ENCODE measurements around the gene APC2.
"Not testable (repeated sequence)": the region's sequence is repeated elsewhere in the genome, so short reads cannot be mapped to it uniquely, and the experiment has no call there.

The APC2 gene

DNA sequence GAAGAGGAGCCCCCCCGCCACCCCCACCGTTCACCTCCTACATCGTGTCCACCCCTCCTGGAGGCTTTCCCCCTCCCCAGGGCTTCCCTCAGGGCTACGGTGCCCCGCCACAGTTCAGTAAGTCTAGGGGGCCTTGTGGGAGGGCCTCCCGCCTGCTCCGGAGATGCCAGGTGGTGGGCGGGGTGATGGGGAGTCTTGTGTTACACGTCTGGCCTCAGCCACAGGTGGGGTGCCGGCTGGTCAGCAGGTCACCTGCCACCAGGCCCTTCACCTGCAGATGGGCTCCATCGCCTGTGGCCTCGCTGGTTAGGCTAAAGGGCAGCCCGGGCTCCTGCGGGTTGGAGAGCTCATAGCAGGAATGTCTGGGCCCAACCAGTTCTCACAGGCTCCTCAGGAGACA, 19.7 kb upstream of the APC2 start:
- DNase-seq: no peak

DNA sequence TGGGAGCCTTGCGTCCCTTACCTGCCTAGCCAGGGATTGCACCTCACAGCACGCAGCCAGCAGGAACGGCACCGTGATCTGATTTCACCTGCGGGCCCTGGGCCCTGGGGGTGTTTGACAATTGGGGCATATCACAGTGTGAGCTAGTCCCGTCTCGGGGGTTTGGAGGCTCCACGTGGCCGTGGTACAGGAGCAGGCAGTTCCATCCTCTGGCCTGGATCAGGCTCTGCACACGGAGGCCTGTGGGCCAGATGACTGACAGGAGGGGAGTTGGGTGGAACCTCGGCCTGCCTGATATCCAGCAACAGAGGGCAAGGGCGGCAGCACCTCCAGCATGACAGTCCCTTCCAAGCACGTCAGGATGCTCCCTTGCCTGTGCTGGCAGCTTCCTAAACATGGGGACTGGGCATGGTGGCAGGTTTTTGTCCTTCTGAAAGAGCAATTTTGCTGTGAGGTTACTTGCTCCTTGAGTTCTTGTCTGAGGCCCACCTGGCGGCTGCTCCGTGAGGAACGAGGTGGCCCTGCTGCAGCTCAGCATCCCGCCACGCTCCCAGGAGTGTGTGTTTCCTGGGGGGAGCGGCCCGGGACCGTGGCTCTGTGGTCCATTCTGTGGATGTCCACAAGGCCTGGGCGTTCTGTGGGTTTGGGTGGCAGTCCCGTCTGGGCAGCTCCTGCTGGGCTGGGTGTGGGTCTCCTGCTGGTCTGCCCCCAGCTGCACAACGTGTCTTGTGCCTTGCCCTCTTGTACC, 18.0 kb upstream of the APC2 start:
- DNase-seq: no peak

DNA sequence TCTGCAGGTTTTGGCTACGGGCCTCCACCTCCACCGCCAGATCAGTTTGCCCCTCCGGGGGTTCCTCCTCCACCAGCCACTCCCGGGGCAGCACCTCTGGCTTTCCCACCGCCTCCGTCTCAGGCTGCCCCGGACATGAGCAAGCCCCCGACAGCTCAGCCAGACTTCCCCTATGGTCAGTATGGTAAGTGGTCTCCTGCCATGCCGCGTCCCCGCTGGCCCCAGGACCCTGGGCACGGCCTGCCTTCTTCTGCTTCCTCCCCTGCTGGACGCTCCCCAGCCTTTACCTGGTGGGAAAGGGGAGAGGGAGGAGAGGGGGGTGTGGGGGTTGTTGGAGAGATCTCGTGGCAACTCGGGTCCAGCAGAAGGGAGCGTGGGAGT, 17.4 kb upstream of the APC2 start:
- no peak for DNase-seq

DNA sequence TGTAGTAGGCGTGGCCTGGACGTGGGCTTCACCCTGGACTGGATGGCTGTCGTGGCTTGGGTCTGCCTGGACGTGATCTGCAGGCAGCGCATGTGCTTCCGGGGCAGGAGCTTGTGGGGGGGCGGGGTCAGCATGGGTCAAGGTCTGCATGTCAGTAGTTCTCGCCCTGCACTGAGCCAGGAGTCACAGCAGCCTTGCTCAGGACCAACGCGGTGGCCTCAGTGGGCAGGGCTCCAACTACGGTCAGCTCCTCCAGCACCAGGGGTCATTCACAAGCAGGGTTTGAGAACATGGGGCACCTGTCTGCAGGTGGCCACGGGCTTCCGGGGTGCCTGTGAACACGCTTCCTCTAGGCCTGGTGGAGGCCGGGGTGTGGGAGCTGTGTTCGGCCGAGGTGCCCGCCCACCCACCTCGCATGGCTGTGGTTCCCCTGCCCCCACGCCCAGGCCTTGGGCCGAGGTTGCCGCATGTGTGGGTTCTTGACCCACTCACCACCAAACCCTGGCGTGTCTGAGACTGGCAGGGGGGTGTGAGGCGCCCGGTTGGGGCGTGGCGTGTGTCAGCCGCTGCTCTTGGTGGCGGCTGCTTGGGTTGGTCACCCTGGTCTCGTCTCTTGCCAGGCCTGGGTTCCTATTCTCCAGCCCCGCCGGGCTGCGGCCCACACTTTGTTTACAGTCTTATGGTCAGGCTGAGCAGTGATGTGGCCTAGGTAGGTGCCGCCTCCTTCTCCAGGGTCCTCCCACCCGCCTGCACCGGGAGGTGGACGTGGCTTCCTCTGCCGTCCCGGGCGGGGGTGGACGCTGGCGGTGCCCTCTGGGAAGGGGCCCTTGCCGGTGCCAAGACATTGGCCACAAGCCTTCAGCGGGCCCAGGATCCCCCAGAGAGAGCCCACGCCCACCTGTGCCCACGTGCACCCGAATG, 16.5 kb upstream of the APC2 start:
- DNase-seq: no peak

DNA sequence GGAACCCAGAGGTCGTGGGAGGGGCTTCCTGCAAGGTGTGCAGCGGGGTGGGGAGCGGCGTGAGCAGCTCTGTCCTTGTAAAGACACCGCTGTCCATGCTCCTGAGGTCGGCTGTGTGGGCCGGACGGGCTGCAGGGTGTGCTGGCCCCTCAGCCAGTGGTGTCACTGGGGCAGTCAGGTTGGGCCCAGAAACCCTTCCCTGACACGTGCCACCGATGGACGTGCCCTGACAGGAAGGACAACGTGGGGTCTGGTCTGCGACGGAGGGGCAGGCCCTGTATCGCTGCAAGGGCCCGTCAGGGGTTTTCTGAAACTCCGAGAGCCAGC, 15.9 kb upstream of the APC2 start:
- DNase-seq: no peak

DNA sequence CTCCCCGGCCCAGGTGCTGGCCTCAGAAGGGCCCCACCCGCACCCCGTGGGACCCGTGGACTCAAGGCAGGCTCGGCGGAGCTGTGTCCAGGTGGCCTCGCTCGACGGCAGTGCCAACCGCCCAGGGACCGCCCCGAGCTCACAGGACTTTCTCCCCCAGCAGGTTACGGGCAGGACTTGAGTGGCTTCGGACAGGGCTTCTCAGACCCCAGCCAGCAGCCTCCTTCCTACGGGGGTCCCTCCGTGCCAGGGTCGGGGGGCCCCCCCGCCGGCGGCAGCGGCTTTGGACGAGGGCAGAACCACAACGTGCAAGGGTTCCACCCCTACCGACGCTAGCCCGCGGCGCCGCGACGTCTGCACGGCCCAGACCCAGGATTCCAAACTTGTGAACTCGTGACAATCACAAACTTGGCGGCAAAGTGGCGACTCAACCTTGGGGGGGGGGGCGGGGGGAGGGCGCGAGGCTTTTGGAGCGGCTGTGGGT, 15.3 kb upstream of the APC2 start:
- DNase-seq: no peak

DNA sequence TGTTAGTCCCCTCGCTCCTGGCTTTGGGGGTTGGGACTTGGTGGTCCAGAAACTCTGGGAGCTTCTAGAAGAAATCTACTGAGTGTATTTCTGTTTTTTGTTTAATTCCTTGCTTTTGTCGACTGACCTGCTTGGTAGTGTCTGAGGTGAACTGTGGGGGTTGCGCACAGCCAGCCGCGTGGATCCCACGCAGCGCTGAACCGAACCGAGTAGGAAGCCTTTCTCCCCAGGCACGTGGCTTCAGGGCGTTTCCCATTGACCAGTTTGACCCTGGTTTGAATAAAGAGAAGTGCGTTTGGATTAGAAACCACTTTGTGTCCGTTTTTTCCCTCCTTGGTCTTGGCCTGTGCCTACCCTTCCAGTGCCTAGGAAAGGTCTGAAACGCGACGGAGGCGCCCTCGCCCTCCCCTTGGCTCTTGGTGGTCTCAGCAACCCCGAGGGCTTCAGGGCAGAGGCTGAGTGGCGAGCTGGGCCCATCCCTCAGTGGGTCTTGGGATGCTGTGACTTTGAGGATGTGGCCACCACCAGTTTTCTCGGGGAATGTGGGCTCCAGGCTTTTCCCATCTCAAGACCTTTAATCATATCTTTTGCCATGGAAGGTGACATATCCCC, 14.4 kb upstream of the APC2 start:
- no peak for DNase-seq

DNA sequence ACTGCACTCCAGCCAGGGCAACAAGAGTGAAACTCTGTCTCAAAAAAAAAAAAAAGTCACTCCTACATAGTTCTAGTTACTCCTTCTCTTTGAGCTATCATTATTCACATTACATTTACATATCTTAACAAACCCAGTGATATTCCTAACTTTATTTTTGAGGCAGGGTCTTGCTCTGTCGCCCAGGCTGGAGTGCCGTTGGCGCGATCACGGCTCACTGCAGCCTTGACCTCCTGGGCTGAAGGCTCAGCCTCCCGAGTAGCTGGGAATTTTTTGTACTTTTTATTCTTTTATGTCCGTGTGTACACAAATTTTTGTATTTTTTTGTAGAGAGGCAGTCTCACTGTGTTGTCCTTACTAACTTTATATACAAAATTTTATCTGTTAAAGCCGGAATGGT, 12.3 kb upstream of the APC2 start:
- DNase-seq: no peak

DNA sequence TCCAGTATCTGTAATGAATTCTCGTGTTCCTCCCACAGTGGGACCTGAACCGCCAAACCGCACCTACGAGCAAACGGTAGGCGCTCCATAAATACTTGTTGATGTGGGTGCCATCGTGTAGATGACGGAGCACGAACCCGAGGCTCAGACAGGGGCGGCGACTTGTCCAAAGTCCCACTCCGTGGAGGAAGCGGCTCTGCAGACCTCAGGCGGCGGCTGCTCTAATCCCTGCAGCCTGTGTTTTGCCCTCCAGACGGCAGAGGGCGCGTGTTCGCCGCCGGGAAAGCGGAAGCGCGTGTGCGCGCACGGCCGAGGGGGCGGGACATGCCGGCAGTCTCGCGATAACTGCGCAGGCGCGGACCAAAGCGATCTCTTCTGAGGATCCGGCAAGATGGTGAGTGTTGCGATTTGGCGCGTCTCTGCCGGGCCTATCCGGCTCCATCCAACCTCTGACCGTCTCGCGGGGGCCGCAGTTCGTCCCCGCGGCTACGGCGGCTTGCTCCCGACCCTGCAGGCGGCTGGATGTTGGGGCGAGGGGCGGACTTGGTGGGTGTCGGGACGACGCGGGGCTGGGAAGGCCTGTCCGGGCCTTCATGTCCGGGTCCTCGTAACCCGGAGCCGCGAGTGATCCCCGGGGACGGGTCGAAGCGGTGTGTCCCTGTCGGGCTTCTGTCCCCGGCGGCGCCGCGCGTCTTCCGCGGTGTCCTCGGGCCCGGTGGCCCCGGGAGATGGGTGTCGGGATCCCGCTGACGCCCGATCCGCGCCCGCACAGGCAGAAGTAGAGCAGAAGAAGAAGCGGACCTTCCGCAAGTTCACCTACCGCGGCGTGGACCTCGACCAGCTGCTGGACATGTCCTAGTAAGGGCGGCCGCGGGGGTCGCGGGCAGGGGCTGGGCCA, 11.6 kb upstream of the APC2 start, which contains the start of gene RPS15:
Gene RPS15 (plus strand): TSS at position 362 of the 898 bp plus-strand sequence. CDS start 30 bp downstream, at position 392.
- peak; percentile 94 for DNase-seq

DNA sequence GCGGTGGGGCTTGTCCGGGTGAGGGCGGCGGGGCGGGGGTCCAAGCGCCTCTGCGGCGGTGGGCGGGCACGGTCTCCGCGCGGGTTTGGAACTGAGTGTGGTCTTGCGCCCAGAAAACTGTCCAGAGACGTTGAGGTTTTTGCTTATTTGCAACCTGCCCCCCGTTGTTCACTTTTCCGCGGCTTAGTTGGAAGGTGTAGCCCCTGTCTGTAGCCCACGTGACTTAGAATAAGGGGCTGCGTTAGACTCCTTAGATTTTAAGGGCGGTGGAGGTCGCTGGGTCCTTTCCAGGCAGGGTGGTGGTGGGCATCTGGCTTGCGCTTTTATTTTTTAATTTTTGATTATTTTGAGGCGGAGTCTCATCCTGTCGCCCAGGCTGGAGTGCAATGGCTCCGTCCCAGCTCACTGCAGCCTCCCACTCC, 11.0 kb upstream of the APC2 start:
- DNase-seq: no peak

DNA sequence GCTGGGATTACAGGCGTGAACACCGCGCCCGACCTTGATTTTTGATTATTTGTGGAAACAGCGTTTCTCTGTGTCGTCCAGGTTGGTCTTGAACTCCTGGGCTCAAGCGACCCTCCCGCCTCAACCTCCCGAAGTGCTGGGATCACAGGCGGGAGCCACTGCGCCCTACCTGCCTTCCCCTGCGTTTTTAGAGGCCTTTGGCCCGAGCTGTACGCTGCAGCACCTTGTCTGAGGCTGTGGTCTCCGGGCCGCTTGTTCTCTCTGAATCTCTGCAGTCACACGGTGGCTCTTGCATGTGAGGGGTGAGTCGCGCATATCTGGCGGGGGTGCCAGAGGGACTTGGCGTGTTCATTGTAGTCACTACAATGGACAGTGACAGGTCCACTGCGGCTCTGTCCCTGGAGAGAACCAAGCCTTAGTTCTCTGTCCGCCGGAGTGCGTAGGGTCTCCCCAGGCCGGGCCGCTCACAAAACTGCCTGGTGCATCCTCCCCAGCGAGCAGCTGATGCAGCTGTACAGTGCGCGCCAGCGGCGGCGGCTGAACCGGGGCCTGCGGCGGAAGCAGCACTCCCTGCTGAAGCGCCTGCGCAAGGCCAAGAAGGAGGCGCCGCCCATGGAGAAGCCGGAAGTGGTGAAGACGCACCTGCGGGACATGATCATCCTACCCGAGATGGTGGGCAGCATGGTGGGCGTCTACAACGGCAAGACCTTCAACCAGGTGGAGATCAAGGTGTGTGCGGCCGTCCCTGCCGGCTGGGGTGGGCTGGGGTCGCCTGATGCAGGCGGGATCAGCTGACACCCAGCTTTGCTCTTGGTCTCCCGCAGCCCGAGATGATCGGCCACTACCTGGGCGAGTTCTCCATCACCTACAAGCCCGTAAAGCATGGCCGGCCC, 10.2 kb upstream of the APC2 start:
- not testable (repeated sequence) for DNase-seq

DNA sequence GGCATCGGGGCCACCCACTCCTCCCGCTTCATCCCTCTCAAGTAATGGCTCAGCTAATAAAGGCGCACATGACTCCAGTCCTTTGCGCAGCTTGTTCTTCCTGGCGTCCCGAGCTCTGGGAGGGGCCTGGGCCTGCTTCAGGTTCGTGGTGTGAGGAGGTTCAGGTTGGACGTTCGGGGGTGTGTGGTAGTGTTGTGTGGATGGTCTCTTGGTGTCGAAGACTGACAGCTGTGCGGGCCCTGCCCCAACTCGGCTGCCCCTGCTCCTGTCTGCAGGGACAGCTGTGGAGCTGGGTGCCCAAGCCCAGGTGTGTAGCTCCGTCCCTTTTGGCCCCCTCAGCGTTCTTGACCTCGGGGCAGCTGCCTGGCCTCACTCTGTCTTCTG, 9.5 kb upstream of the APC2 start:
- DNase-seq: no peak

DNA sequence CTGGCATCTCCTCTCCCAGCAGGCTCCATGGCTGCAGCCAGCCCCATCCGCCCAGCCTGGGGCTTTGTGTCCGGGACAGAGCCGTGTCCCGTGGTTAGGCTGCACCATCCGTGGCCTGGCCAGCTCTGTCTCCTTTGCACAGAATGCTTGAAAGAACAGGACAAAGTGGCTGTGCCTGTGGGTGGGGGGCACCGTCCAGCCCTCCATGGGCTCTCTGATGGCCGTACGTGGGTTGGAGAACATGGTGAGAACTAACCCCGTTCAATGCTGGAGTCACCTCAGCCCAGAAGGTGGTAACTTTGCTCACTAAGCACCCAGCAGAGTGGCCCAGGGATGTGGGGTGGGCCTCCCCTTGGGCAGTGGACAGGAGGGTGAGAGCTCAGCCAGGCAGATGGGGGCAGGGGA, 8.9 kb upstream of the APC2 start:
- no peak for DNase-seq

DNA sequence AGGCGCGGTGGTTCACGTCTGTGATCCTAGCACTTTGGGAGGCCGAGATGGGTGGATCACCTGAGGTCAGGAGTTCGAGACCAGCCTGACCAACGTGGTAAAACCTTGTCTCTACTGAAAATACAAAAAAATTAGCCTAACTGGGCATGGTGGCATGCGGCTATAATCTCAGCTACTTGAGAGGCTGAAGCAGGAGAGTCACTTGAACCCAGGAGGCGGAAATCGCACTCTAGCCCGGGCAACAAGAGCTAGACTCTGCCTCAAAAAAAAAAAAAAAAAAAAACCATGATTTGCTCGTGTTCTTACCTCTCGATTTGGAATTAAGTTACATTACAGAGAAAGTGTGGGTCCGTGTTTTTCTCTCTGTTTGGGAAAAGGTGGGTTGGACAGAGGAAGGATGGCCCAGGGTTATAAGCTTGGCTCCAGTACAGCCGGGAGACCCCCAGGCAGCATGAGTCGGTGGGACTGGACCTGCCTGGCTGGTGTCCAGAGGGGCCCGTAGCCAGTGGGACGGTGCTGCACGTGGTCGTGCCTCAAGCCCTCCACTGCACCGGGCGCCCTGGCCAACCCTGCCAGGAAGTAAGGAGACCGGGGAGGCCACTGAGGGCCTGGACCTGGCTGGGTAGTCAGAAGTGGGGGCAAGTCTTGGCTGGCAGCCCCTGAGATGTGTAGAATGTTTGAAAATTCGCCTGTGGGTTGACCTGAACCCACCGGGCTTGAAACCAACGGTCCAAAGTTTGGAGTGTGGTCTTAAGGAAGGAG, 8.1 kb upstream of the APC2 start:
- no peak for DNase-seq

DNA sequence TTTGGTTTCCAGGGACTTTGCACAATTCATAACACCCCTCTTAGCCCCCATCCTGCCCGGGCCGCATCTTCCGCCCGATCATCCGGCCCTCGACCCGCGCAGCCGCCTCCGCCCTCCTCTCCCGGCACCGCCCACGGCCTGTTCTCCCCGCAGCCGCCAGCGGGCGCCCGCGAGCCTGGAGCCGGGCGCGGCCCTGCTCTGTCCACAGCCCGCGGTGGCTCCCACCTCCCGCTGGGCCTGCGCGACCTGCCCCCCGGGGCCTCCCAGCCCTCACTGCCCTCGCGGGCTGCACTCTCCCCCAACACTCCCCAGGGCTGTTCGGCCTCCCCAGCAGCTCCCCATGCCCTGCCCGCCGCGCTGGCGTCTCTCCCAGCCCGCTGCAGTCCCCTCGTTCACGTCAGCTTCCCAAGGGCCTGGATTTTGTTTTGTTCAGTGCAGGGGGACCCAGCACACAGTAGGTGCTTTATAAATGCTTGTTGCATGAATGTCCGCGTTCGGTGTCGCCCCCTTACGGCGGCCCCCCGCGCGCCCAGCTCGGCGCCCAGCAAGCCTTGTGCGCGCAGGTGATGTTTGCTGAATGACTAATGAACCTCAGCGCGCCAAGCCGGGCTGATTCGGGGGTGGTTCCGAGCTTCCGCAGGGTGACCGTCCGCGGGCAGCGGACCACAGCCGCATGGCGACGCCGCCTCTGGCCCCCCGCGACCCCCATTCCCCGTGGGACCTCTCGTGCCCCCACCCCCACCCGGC, 4.6 kb upstream of the APC2 start:
- peak; percentile 69 for DNase-seq

DNA sequence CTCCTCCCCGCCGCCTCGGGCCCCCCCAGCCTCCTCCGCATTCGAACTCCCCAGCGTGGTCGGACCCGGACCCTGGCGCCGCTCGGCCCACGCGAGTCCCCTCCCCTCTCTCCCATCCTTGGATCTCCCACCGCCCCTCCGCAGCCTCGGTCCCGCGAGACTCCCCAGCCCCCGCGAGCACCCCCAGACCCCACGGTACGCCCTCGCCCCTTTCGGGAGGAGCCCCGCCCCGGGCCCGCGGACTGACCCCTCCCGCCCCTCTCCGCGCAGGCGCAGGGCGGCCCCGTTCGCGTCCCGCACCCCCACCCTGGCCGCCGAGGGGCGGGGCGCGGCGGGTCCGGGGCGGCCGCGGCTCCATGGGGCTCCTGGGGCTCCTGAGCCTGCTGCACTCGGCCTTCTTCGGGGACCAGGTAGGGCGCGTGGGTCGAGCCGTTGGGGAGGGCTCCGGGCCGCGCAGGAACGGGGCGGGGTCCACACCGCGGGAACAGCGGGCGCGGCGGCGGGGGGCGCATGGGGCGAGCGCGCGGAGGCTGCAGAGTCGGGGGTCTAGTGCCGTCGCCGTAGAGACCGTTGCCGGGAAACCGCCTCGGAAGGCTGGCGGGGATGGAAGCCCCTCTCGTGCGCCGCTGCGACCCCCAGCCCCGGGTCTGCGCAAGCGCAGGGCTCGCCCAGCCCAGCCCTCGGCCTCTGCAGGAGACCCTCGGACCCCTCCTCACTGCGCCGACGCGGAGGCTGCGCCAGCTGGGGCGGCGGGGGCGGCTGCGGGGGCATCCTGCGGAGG, 3.8 kb upstream of the APC2 start:
- peak; percentile 40 for DNase-seq

DNA sequence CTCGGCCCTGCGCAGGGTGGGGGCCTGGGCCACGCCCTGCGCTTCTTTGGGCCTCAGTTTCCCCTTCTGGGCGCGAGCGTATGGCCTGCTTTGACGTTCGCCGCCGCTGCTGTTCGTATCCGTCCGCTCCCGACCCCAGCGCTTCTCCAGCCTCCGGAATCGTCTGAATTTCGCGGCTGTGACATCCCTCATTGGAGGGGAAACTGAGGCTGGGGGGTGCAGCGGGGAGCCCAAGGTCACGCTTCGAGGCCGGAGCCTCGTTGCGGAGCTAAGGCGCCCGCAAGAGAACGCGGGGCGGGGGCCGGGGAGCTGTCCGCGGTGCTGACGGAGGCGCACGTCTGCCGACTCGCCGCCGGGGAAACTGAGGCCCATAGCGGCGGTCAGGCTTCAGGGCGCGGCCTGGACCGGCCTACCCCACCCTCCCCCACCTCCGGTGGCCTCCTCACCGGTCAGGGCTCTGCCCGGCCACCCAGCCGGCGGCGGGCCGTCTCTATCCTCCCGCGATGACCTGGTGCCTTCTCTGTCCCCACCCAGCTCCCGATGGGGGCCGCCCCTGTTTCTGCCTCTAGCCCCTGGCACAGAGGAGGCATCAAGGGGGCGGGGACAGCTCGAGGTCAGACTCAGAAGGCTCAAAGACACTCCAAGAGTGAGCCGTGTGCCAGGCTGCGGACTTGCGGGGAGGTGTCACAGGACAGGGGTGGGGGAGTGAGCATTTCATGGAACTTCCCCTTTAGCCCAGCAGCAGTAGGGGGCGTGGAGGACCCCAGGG, 3.0 kb upstream of the APC2 start:
- peak; percentile 12 for DNase-seq

DNA sequence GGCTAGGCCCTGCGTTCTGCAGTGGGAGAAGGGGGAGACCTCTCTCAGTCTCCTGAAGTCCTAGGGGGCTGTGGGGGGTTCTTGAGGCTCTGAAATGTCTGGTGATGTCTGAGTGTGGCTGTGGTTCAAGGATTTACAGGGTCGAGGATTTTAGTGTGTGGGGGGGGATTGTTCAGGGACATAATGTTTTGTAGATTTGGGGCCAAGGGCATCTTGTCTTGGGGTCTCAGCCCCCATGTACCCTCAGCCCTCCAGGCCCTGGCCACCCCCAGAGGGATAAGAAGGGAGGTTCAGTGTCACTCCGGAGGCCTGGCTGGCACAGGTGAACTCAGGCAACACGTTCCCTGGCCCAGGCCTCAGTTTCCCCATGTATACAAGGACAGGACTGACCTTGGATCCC, 2.4 kb upstream of the APC2 start:
- DNase-seq: no peak

Measured in midbrain (tissue), 1 donor.